K562 (cell line): ENCODE measurements around the gene CRNN.

Source experiments
- BRD4 ChIP-seq: fragments of 200-600 bp; sonication (generic); IDR thresholded peaks from 2 replicates; pipeline ENCODE4 v1.6.1; 2017; ENCODE audit warnings: inconsistent platforms
- CREBBP ChIP-seq: IDR thresholded peaks from one replicate; pipeline ENCODE4 v1.6.1; 2012; ENCODE audit warnings: low read depth, mild to moderate bottlenecking, control low read depth, inconsistent platforms, low read length
- DNMT1 ChIP-seq: fragments of 450-650 bp; IDR thresholded peaks from 2 replicates; pipeline ENCODE4 v1.6.1; 2016; ENCODE audit warnings: antibody characterized with exemption, mild to moderate bottlenecking
- EZH2 ChIP-seq: IDR thresholded peaks from 2 replicates; pipeline ENCODE4 v1.6.1; 2012; ENCODE audit warnings: low read depth, mild to moderate bottlenecking, inconsistent platforms, low read length, borderline replicate concordance
- NFE2L1 ChIP-seq: fragments of 450-650 bp; IDR thresholded peaks from 2 replicates; pipeline ENCODE4 v1.6.1; 2016; ENCODE audit warnings: missing genetic modification characterization, low read depth, mild to moderate bottlenecking, missing compliant biosample characterization, moderate library complexity, borderline replicate concordance
- NFIX ChIP-seq: fragments of 250-450 bp; sonication (Bioruptor Pico); IDR thresholded peaks from 2 replicates; pipeline ENCODE4 v1.4.0; 2020; ENCODE audit warnings: low read depth, mild to moderate bottlenecking, moderate library complexity
- NR3C1 ChIP-seq: sonication (generic); formaldehyde crosslinking; IDR thresholded peaks from 2 replicates; pipeline ENCODE4 v1.8.1; 2022; ENCODE audit warnings: missing genetic modification reagents
- PTBP1 ChIP-seq: fragments of 200-400 bp; formaldehyde crosslinking; IDR thresholded peaks from 2 replicates; pipeline ENCODE4 v1.6.1; 2017; ENCODE audit warnings: low read depth, low read length
- TBL1XR1 ChIP-seq, 2 experiments: IDR thresholded peaks; 2 replicates each; pipeline ENCODE4 v1.6.1; 2012; ENCODE audit warnings: improper control_type of control experiment in 2 of 2, low read length in 2 of 2, mild to moderate bottlenecking in 1 of 2
- ZBTB7A ChIP-seq: IDR thresholded peaks from 2 replicates; pipeline ENCODE4 v1.6.1; 2011; ENCODE audit warnings: low read depth, mild to moderate bottlenecking, low read length, moderate library complexity, borderline replicate concordance; ENCODE audit not compliant: control insufficient read depth
- ZNF561 ChIP-seq: fragments of 450-650 bp; formaldehyde crosslinking; conservative IDR thresholded peaks from 2 replicates; pipeline ENCODE4 v1.4.0; 2020; ENCODE audit warnings: mild to moderate bottlenecking, moderate library complexity
- TF ChIP-seq, protein P1 (sequence below), 2 experiments: fragments of 200-800 bp in 1 of 2; sonication (Bioruptor generic) in 1 of 2; sonication (generic) in 1 of 2; formaldehyde crosslinking in 1 of 2; IDR thresholded peaks in 1 of 2; conservative IDR thresholded peaks in 1 of 2; 2 replicates each; pipeline versions ENCODE4 v1.5.0 to v1.6.1; 2016 to 2020; ENCODE audit warnings: missing compliant biosample characterization in 1 of 2, missing genetic modification characterization in 1 of 2, missing genetic modification reagents in 1 of 2
- TF ChIP-seq, protein P2 (sequence below), 3 experiments: IDR thresholded peaks in 2 of 3; conservative IDR thresholded peaks in 1 of 3; 2 replicates each; pipeline ENCODE4 v1.5.1; 2011 to 2012; ENCODE audit warnings: low read length in 3 of 3, mild to moderate bottlenecking in 3 of 3, control low read depth in 2 of 3, improper control_type of control experiment in 1 of 3, inconsistent platforms in 1 of 3, low read depth in 1 of 3, mixed read lengths in 1 of 3, moderate library complexity in 1 of 3; ENCODE audit not compliant: insufficient read depth in 2 of 3

DNA sequence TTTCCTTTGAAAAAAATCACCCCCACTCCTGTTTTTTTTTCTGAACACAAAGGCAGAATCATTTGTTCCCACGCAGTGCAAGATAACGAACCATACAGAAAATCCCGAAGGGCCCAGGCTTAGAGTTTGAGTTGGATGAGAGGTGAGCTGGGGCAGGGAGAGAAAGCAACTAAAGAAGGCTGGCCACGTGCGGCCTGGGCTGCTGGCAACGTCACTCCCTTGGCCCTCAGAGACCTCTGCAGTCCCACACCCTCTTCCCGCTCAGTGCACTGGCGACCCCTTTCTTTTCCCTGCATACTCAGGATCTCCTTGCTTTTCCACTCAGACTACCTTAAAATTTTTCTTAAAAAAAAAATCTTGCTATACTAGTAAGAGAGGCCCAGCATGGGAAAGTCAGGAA lies 28.2 kb upstream of the CRNN start:
- TF ChIP-seq CREBBP = no peak
- no peak for TF ChIP-seq PTBP1
- TF ChIP-seq NR3C1 = no peak
- TF ChIP-seq TBL1XR1 (IDR thresholded peaks at IDR 0.05; ENCODE audit: low read length in 2 of 2) = no peak
- no peak for TF ChIP-seq EZH2
- TF ChIP-seq, protein P1, sequence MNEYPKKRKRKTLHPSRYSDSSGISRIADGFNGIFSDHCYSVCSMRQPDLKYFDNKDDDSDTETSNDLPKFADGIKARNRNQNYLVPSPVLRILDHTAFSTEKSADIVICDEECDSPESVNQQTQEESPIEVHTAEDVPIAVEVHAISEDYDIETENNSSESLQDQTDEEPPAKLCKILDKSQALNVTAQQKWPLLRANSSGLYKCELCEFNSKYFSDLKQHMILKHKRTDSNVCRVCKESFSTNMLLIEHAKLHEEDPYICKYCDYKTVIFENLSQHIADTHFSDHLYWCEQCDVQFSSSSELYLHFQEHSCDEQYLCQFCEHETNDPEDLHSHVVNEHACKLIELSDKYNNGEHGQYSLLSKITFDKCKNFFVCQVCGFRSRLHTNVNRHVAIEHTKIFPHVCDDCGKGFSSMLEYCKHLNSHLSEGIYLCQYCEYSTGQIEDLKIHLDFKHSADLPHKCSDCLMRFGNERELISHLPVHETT (CRISPR knock-in tag; conservative IDR thresholded peaks at IDR 0.05 in 1 of 2, IDR thresholded peaks at IDR 0.05 in 1 of 2) = no peak
- no peak for TF ChIP-seq DNMT1
- TF ChIP-seq NFIX (CRISPR knock-in tag) = no peak
- TF ChIP-seq, protein P2, sequence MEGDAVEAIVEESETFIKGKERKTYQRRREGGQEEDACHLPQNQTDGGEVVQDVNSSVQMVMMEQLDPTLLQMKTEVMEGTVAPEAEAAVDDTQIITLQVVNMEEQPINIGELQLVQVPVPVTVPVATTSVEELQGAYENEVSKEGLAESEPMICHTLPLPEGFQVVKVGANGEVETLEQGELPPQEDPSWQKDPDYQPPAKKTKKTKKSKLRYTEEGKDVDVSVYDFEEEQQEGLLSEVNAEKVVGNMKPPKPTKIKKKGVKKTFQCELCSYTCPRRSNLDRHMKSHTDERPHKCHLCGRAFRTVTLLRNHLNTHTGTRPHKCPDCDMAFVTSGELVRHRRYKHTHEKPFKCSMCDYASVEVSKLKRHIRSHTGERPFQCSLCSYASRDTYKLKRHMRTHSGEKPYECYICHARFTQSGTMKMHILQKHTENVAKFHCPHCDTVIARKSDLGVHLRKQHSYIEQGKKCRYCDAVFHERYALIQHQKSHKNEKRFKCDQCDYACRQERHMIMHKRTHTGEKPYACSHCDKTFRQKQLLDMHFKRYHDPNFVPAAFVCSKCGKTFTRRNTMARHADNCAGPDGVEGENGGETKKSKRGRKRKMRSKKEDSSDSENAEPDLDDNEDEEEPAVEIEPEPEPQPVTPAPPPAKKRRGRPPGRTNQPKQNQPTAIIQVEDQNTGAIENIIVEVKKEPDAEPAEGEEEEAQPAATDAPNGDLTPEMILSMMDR (IDR thresholded peaks at IDR 0.05 in 2 of 3, conservative IDR thresholded peaks at IDR 0.05 in 1 of 3; ENCODE audit: insufficient read depth in 2 of 3, low read depth in 1 of 3, low read length in 3 of 3) = no peak
- no peak for TF ChIP-seq NFE2L1 (tag)
- TF ChIP-seq ZBTB7A = no peak
- TF ChIP-seq ZNF561 (CRISPR knock-in tag) = no peak
- TF ChIP-seq BRD4 = no peak
